Ovary (tissue), 9 donors: ENCODE results near the gene PLXNA4. TPM values are rescaled to one million over a fixed set of nuclear protein-coding genes. Genes with fewer than 3 reads are reported as not detected.

Experiments
- DNase-seq, 5 donors: peaks; one replicate each; pipeline ENCODE4 v3.0.0-alpha.2; 2019 to 2020
- H3K27ac ChIP-seq, 2 donors: fragments of 200-600 bp; one replicate each; pipeline versions ENCODE4 v1.5.1 to v1.8.0; 2019 to 2022
- H3K27me3 ChIP-seq: fragments of 200-600 bp; one replicate; pipeline ENCODE4 v1.8.0; 2022
- H3K36me3 ChIP-seq: fragments of 200-600 bp; sonication (generic); one replicate; pipeline ENCODE4 v1.5.1; 2019
- H3K4me1 ChIP-seq: one replicate; pipeline ENCODE4 v1.8.1; 2013; ENCODE audit warnings: mild to moderate bottlenecking, moderate library complexity; ENCODE audit not compliant: insufficient read depth
- H3K4me3 ChIP-seq: fragments of 200-600 bp; sonication (generic); one replicate; pipeline ENCODE4 v1.5.1; 2017
- H3K9me3 ChIP-seq, 2 donors: fragments of 200-600 bp in 1 of 2; sonication (generic) in 1 of 2; one replicate each; pipeline versions ENCODE4 v1.5.1 to v1.8.1; 2013 to 2019; ENCODE audit warnings: mild to moderate bottlenecking in 1 of 2, moderate library complexity in 1 of 2
- EP300 ChIP-seq: sonication (generic); formaldehyde crosslinking; IDR thresholded peaks from one replicate; pipeline ENCODE4 v1.6.1; 2017; ENCODE audit warnings: antibody characterized with exemption
- POLR2A ChIP-seq: fragments of 450-650 bp; IDR thresholded peaks from one replicate; pipeline ENCODE4 v1.6.1; 2017; ENCODE audit warnings: antibody characterized with exemption, mild to moderate bottlenecking, moderate library complexity
- WGBS, 3 donors: extraction: QIAGEN DNeasy Blood & Tissue Kit in 1 of 3; methylation state at CpG; one replicate each; pipeline versions ENCODE4 v1.1.5 to v1.1.7; 2013 to 2017; 5-methylcytosine and 5-hydroxymethylcytosine counted together
- intact Hi-C, 4 donors: fragments of 100-400 bp; cut with DNase I; formaldehyde crosslinking; loops; one replicate each; pipeline versions ENCODE4 v1.11.0 to v1.15.1; 2022 to 2023
- polyA plus RNA-seq, 2 donors: library from polyadenylated mRNA; stranded (reverse); fragments of 200-250 nt in 1 of 2; fragments of 350-450 nt in 1 of 2; fragmentation: Illumina TruSeq in 1 of 2; extraction: RNeasy Lipid Tissue Mini Kit (QIAGEN cat#74804) in 1 of 2; gene quantifications; one replicate each; pipeline ENCODE4 v1.2.3, GENCODE V29; 2013 to 2014
- total RNA-seq, 7 donors: library from RNA; depleted of rRNA in 2 of 7; stranded (reverse); fragments of >200 nt in 2 of 7; fragmentation: NEBNext Ultra II Directional in 3 of 7; extraction: Animal tissue kit (Norgen Biotek cat#: 25700) in 3 of 7; gene quantifications; one replicate each; pipeline versions ENCODE4 v1.1.0 to v1.2.4, GENCODE V29; 2016 to 2023
- TF ChIP-seq, protein P1 (sequence below), 3 donors: fragments of 450-650 bp in 2 of 3; fragments of 200-600 bp in 1 of 3; IDR thresholded peaks; one replicate each; pipeline versions ENCODE4 v1.5.1 to v1.8.0; 2016 to 2022; ENCODE audit warnings: antibody characterized with exemption in 3 of 3, mild to moderate bottlenecking in 1 of 3
- donor health status: DM: no; HTN: no; CAD: no; lungs with moderate emphysema.
- donor health status: DM: no; HTN: no; CAD: no.
- donor health status: Bipolar disorder and iron deficiency.
- donor health status: DM: yes; HTN: yes; CAD: no.
- donor health status: DM: no; HTN: no; CAD: no.
- donor health status: DM: yes; HTN: yes; CAD: no.

Gene PLXNA4
- total and polyA plus RNA-seq, 9 donors: 5.1 to 39.9 (median 11.4) TPM

GRCh38 chr7:132450188-132450587, 126.1 kb downstream of the PLXNA4 start:
- H3K9me3 ChIP-seq: no peaks in the 10 kb centered on the region
- H3K4me1 ChIP-seq: no peaks in the 10 kb centered on the region
- no peak for DNase-seq
- intact Hi-C loops: no loop called here
- H3K27ac ChIP-seq: no peak overlapping the region
- no peaks in the 10 kb centered on the region for H3K27me3 ChIP-seq
- H3K36me3 ChIP-seq: no peaks in the 10 kb centered on the region
- no peak overlapping the region for H3K4me3 ChIP-seq
- TF ChIP-seq, protein P1, sequence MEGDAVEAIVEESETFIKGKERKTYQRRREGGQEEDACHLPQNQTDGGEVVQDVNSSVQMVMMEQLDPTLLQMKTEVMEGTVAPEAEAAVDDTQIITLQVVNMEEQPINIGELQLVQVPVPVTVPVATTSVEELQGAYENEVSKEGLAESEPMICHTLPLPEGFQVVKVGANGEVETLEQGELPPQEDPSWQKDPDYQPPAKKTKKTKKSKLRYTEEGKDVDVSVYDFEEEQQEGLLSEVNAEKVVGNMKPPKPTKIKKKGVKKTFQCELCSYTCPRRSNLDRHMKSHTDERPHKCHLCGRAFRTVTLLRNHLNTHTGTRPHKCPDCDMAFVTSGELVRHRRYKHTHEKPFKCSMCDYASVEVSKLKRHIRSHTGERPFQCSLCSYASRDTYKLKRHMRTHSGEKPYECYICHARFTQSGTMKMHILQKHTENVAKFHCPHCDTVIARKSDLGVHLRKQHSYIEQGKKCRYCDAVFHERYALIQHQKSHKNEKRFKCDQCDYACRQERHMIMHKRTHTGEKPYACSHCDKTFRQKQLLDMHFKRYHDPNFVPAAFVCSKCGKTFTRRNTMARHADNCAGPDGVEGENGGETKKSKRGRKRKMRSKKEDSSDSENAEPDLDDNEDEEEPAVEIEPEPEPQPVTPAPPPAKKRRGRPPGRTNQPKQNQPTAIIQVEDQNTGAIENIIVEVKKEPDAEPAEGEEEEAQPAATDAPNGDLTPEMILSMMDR (IDR thresholded peaks at IDR 0.05): no peak
- TF ChIP-seq POLR2A: no peak
- no peak for TF ChIP-seq EP300
- WGBS, 3 donors: 78 to 92% (median 85%) methylated on average over 4 of the region's 4 CpGs

DNA sequence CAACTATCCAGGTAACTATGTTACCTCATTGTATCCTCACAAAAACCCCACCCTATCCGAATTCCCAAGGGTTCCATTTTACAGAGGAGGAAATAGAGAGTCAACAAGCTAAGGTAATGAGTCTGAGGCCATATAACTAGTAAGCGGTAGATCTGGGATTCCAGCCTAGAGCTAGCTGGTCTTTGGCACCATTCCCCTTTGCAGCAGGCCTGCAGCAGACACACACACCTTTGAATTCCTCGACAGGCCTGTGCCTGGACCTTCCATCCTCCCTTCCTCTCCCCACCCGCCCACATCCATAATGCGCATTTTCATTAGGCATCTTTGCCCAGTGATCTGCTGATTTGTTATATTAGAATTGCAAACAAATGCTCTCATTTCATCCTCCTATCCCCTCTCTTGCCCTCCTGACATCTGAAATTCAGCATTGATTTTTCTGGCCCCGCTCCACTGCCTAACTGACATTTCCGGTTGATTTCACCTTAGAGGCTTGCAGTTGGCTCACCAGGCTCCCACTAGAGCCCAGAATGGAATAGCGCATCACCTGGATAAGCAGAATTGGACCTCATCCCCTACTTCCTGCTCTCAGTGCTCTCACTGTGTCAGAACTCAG, 129.5 kb downstream of the PLXNA4 start:
- Histone ChIP-seq H3K4me1 (no peaks in the 10 kb centered on the region), H3K9me3 (no peaks in the 10 kb centered on the region), H3K4me3 (no peak overlapping the region), H3K36me3 (no peaks in the 10 kb centered on the region), H3K27me3 (no peaks in the 10 kb centered on the region), H3K27ac (no peak overlapping the region)
- no peak for TF ChIP-seq POLR2A
- TF ChIP-seq EP300: no peak
- TF ChIP-seq, protein P1 (IDR thresholded peaks at IDR 0.05): no peak
- no peak for DNase-seq
- 73 to 76% (median 75%) methylated on average over 8 of the region's 8 CpGs for WGBS, 3 donors
- intact Hi-C loops: no loop called here

GRCh38 chr7:132446260-132446659, 130.0 kb downstream of the PLXNA4 start:
- 60 to 88% (median 65%) methylated on average over 3 of the region's 3 CpGs for WGBS, 3 donors
- Histone ChIP-seq H3K9me3 (no peaks in the 10 kb centered on the region), H3K4me1 (no peaks in the 10 kb centered on the region), H3K36me3 (no peaks in the 10 kb centered on the region), H3K4me3 (no peak overlapping the region), H3K27ac (no peak overlapping the region), H3K27me3 (no peaks in the 10 kb centered on the region)
- no peak for TF ChIP-seq EP300
- no peak for TF ChIP-seq POLR2A
- TF ChIP-seq, protein P1 (IDR thresholded peaks at IDR 0.05): no peak
- intact Hi-C loops: no loop called here
- no peak for DNase-seq

DNA sequence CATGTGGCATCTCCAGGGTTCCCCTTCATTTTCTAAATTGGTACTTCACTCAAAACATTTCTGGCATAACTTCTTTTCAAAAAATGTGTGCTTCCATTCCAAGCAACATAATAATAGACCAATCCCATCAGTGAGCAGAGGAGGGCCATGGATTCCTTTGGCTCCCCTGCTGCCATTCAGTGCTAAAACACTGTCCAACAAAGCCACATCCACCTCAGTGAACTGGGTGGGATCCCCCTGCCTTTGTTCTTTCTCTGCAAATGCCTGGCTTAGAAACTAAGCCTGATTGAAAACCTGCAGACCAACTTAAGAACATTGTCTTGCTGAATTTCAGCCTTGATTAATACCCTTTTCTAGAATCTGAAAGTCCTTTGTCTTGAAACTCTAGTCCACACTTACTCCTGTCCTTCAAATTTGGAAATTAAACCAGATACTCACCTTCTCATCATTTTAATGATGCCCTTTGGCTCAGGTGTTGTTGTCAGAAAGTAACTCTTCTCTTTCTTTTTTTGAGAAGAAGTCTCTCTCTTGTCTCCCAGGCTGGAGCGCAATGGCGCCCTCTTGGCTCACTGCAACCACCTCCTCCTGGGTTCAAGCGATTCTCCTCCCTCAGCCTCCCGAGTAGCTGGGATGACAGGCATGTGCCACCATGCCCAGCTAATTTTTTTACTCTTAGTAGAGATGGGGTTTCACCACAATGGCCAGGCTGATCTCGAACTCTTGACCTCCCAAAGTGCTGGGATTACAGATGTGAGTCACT, 132.3 kb downstream of the PLXNA4 start:
- H3K36me3 ChIP-seq: no peaks in the 10 kb centered on the region
- H3K4me3 ChIP-seq: no peak overlapping the region
- DNase-seq: no peak
- 91 to 98% (median 92%) methylated on average over 5 of the region's 5 CpGs for WGBS, 3 donors
- H3K4me1 ChIP-seq: no peaks in the 10 kb centered on the region
- no peak overlapping the region for H3K27ac ChIP-seq
- H3K9me3 ChIP-seq: no peaks in the 10 kb centered on the region
- intact Hi-C loops: no loop called here
- H3K27me3 ChIP-seq: no peaks in the 10 kb centered on the region
- TF ChIP-seq EP300: no peak
- TF ChIP-seq, protein P1 (IDR thresholded peaks at IDR 0.05): no peak
- no peak for TF ChIP-seq POLR2A
